Neutrophil (primary cell): ENCODE data around the gene DOK3.

ENCODE experiments used
- H3K27ac ChIP-seq: fragments of 200-600 bp; sonication (generic); 2 replicates; pipeline ENCODE4 v1.5.1; 2016; ENCODE audit warnings: mild to moderate bottlenecking, moderate library complexity
- H3K27me3 ChIP-seq: fragments of 200-600 bp; sonication (generic); 2 replicates; pipeline ENCODE4 v1.6.0; 2016; ENCODE audit warnings: mild to moderate bottlenecking
- H3K36me3 ChIP-seq: fragments of 200-600 bp; sonication (generic); 2 replicates; pipeline ENCODE4 v1.5.1; 2017
- H3K4me1 ChIP-seq, 2 experiments: fragments of 200-600 bp in 1 of 2; sonication (generic) in 1 of 2; 1 replicate in 1 of 2; 2 replicates in 1 of 2; pipeline versions ENCODE4 v1.5.1 to v1.6.1; 2013 to 2016; ENCODE audit warnings: low read depth in 1 of 2, low read length in 1 of 2, mild to moderate bottlenecking in 1 of 2, moderate library complexity in 1 of 2; ENCODE audit not compliant: control insufficient read depth in 1 of 2, insufficient read depth in 1 of 2
- H3K4me3 ChIP-seq, 2 experiments: fragments of 200-600 bp in 1 of 2; sonication (generic) in 1 of 2; 1 replicate in 1 of 2; 2 replicates in 1 of 2; pipeline ENCODE4 v1.5.1; 2013 to 2016; ENCODE audit warnings: low read depth in 1 of 2, low read length in 1 of 2, mild to moderate bottlenecking in 1 of 2, moderate library complexity in 1 of 2
- H3K9me3 ChIP-seq: fragments of 200-600 bp; sonication (generic); 2 replicates; pipeline ENCODE4 v1.5.1; 2016
- TF ChIP-seq, protein P1 (sequence below): fragments of 200-600 bp; sonication (generic); IDR thresholded peaks from 2 replicates; pipeline ENCODE4 v1.5.1; 2016; ENCODE audit warnings: antibody characterized with exemption

DOK3 gene

DNA sequence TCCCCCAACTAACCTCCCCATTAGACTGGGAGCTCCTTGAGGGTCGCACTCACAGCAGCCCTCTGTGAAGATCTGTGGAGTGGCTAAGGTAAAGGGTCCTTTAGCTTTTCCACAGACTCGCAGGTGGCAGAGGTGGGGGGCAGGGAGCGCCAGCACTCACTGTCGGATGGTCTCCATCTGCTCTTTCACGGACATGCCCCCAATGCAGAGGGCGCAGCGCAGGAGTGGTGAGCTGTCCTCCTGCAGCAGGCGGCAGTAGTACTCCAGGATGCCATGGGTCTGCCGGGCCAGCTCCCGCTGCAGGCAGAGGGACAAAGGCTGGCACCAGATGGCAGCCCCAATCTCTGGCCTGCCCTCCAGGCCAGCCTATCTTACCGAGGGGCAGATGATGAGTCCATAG, 4.9 kb upstream of the DOK3 start:
- Histone ChIP-seq H3K27me3 (no peaks in the 10 kb centered on the region), H3K36me3 (peaks cover 38% of the 10 kb centered on the region), H3K4me3 (no peak overlapping the region), H3K9me3 (no peaks in the 10 kb centered on the region), H3K27ac (no peak overlapping the region), H3K4me1 (peaks cover 47% of the 10 kb centered on the region in 2 experiments)
- TF ChIP-seq, protein P1, sequence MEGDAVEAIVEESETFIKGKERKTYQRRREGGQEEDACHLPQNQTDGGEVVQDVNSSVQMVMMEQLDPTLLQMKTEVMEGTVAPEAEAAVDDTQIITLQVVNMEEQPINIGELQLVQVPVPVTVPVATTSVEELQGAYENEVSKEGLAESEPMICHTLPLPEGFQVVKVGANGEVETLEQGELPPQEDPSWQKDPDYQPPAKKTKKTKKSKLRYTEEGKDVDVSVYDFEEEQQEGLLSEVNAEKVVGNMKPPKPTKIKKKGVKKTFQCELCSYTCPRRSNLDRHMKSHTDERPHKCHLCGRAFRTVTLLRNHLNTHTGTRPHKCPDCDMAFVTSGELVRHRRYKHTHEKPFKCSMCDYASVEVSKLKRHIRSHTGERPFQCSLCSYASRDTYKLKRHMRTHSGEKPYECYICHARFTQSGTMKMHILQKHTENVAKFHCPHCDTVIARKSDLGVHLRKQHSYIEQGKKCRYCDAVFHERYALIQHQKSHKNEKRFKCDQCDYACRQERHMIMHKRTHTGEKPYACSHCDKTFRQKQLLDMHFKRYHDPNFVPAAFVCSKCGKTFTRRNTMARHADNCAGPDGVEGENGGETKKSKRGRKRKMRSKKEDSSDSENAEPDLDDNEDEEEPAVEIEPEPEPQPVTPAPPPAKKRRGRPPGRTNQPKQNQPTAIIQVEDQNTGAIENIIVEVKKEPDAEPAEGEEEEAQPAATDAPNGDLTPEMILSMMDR: no peak

DNA sequence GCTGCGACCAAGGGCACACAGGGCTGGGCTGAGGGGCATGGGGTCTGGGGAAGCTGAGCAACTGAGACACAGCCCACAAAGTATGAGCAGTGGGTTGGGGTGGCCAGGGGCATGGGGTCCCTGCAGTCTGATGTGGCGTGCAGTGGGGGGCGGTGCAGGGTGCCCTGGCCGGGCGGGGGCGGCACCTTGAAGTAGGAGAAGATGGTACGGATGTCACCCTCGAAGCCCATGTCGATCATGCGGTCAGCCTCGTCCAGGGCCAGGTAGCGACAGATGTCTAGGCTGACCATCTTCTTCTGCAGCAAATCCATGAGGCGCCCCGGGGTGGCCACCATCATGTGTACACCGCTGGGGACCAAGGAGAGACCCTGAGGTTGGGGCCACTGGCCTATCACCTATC, 3.9 kb upstream of the DOK3 start:
- Histone ChIP-seq H3K9me3 (no peaks in the 10 kb centered on the region), H3K36me3 (peaks cover 30% of the 10 kb centered on the region), H3K27me3 (no peaks in the 10 kb centered on the region), H3K4me3 (no peak overlapping the region), H3K27ac (peak overlapping the region; percentile 99), H3K4me1 (peaks cover 47 to 55% of the 10 kb centered on the region in 2 experiments)
- TF ChIP-seq, protein P1: no peak

DNA sequence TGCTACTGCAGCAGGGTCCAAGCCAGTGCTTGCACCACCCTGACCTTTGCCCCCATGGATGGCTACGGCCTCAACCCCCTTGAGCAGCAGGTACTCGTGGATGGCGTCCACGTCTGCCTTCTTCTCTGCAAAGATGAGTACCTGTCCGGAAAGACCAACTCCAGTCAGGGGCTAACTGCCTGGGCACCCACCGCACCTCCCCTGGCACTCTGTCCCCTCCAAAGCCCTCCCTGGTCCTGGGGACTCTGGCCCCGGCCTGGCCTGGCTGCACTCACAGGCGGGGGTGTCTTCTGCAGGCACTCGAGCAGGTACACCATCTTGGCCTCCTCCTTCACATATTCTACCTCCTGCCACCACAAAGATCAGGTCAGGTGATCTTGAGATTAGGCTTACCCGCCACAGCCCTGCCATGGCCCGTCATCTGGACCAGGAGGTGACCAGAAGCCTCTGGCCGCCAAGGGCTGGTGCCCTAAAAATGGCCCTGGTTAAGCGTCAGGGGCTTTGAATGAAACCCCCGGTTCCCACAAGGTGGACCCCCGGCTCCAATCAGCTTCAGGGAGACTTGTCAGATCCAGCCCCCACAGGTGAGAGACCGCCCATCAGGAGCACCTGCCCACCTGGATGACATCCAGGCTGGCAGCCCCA, 3.2 kb upstream of the DOK3 start:
- H3K36me3 ChIP-seq: peaks cover 35% of the 10 kb centered on the region
- H3K9me3 ChIP-seq: no peaks in the 10 kb centered on the region
- TF ChIP-seq, protein P1: no peak
- no peaks in the 10 kb centered on the region for H3K27me3 ChIP-seq
- H3K4me1 ChIP-seq: peaks cover 47 to 61% of the 10 kb centered on the region in 2 experiments
- no peak overlapping the region for H3K4me3 ChIP-seq
- peak overlapping the region; percentile 99 for H3K27ac ChIP-seq

DNA sequence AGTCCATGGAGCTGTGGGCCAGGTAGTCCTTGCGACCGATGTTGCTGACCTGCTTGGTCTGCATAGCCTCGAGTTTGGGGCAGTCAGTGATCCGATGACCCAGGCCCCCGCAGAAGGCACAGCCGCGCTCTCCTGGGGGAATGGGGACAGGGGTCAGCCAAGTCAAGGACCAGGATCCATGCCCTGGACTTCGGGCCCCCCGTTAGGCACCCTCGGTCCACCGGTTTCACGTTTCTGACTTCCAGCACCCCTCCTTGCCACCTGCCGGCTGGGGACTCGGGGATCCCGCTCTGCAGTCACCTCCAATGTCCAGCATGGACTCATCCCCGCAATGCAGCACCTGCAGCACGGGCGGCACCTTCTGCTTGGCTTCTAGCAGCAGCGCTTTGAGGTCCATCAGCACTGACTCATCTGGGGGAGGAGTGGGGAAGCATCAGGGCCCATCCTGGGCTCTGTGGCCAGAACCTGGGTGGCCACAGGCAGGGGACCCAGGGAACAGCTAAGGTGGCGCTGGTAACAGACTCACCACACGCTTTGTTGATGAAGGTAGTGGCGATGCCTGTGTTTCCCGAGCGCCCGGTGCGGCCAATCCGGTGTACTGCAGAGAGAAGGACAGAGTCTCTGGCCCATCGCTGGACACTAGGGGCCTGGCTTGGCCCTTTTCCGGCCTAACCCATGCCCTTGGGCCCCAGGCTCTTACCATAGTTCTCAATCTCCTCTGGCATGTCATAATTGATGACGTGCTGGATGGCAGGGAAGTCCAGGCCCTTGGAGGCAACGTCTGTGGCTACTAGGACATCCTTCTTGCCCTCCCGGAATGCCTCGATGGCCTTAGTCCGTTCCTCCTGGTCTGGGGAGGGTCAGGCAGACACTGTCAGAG, 2.4 kb upstream of the DOK3 start:
- Histone ChIP-seq H3K4me3 (peak overlapping the region in 1 of 2 experiments; percentile 20), H3K36me3 (peaks cover 42% of the 10 kb centered on the region), H3K27me3 (no peaks in the 10 kb centered on the region), H3K4me1 (peaks cover 48 to 63% of the 10 kb centered on the region in 2 experiments), H3K27ac (peak overlapping the region; percentile 99), H3K9me3 (no peaks in the 10 kb centered on the region)
- TF ChIP-seq, protein P1: no peak

DNA sequence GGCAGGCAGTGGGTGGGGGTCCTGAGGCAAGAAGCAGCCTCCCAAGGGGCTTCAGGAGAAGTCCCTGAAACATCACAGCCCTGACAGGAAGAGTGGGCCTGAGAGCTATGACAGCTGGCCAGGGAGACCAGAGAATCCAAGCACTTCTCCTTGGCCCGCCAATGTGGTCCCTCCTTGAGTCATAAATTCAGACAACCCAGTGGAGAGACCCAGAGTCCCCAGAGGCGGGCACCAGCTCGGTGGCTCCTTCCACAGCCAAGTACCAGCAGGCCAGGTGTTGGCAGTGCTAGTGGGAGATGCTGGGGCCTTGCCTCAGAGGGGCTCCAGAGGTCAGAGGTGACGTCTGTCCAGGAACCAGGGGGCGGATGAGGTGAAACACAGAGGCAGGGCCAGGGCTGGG, 1.6 kb upstream of the DOK3 start:
- TF ChIP-seq, protein P1: no peak
- Histone ChIP-seq H3K27me3 (no peaks in the 10 kb centered on the region), H3K4me3 (peak overlapping the region; percentile 88 to 100), H3K27ac (peak overlapping the region; percentile 99), H3K36me3 (peaks cover 51% of the 10 kb centered on the region), H3K4me1 (peaks cover 50 to 67% of the 10 kb centered on the region in 2 experiments), H3K9me3 (no peaks in the 10 kb centered on the region)
